Thyroid gland (tissue), 4 donors: ENCODE measurements around the gene YWHAQ. TPM values are rescaled to one million over a fixed set of nuclear protein-coding genes. Genes with fewer than 3 reads are reported as not detected.
"Not testable (repeated sequence)": the region's sequence is repeated elsewhere in the genome, so short reads cannot be mapped to it uniquely, and the experiment has no call there.

Experiments
- DNase-seq, 2 donors: peaks; one replicate each; pipeline ENCODE4 v3.0.0-alpha.2; 2019
- H3K27ac ChIP-seq, 3 donors: fragments of 200-600 bp; sonication (generic); 1 replicate in 2 of 3; 2 replicates in 1 of 3; pipeline ENCODE4 v1.5.1; 2016 to 2019; ENCODE audit warnings: mild to moderate bottlenecking in 1 of 3, moderate library complexity in 1 of 3
- H3K27me3 ChIP-seq: fragments of 200-600 bp; sonication (generic); one replicate; pipeline ENCODE4 v1.5.1; 2019
- H3K36me3 ChIP-seq, 2 donors: fragments of 200-600 bp; sonication (generic); one replicate each; pipeline ENCODE4 v1.5.1; 2016 to 2019
- H3K4me1 ChIP-seq, 2 donors: fragments of 200-600 bp; sonication (generic); one replicate each; pipeline ENCODE4 v1.5.1; 2017 to 2019
- H3K4me3 ChIP-seq, 3 donors: fragments of 200-600 bp; sonication (generic); replicated peaks in 1 of 3; 1 replicate in 2 of 3; 2 replicates in 1 of 3; pipeline ENCODE4 v1.5.1; 2016; ENCODE audit warnings: mild to moderate bottlenecking in 1 of 3
- H3K9me3 ChIP-seq: fragments of 200-600 bp; sonication (generic); one replicate; pipeline ENCODE4 v1.5.1; 2017
- POLR2A ChIP-seq, 2 donors: fragments of 450-650 bp; IDR thresholded peaks; one replicate each; pipeline ENCODE4 v1.6.1; 2017; ENCODE audit warnings: antibody characterized with exemption in 2 of 2, mild to moderate bottlenecking in 2 of 2, moderate library complexity in 1 of 2
- WGBS, 2 donors: methylation state at CpG; one replicate each; pipeline ENCODE4 v1.1.5; 2017; 5-methylcytosine and 5-hydroxymethylcytosine counted together
- intact Hi-C: fragments of 100-400 bp; cut with DNase I; formaldehyde crosslinking; loops from one replicate; pipeline ENCODE4 v1.15.1; 2023
- total RNA-seq, 4 donors: library from RNA; depleted of rRNA; stranded (reverse); fragments of >200 nt; gene quantifications; one replicate each; pipeline ENCODE4 v1.2.3, GENCODE V29; 2016
- TF ChIP-seq, protein P1 (sequence below), 6 experiments: fragments of 200-600 bp in 3 of 6; fragments of 450-650 bp in 3 of 6; sonication (generic) in 3 of 6; IDR thresholded peaks; one replicate each; pipeline ENCODE4 v1.5.1; 2016 to 2019; ENCODE audit warnings: antibody characterized with exemption in 6 of 6, mild to moderate bottlenecking in 2 of 6, inconsistent platforms in 1 of 6, moderate library complexity in 1 of 6

The YWHAQ gene
- total RNA-seq, 4 donors from 2014 or later = 246 to 270 (median 265) TPM

DNA sequence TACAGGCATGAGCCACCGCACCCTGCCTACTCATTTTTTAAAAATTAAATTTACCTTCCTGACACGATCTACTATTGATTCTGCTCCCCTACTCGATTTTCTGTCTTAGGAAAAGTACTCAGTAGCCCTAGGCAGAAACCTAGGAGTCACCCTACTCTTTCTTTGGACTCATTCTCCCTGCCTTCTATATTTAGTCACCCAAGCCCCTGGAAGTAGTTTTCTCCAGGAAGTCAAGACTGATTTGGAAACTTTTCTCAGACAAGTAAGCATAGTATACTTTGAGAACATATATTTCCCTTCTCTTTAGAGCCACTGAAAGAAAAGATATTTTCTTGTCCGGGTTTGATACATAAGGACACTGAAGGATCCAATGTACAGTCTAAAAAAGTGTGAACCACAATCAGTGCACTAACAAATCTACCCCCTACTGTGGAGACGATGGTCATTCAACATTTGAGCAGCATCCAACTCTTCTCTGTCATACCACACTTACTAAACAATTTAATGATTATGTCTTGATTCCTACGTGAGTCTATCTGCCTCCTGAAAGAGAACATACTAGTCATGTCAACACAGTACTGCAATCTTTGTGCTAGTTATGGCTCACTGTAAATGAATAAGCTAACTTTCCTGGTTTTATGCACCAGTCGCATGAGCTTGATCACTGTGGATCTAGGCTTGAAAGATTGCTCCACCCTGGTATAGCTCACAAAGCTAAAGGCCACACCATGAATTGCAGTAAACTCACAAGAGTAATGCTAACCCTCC is 19.8 kb downstream of the YWHAQ start:
- Histone ChIP-seq H3K27me3 (no peaks in the 10 kb centered on the region), H3K36me3 (no peaks in the 10 kb centered on the region), H3K4me3 (no peak overlapping the region), H3K9me3 (no peaks in the 10 kb centered on the region), H3K27ac (no peak overlapping the region), H3K4me1 (peaks cover 35 to 62% of the 10 kb centered on the region in 2 donors)
- intact Hi-C loops = no loop called here
- DNase-seq = no peak
- 86 to 89% methylated on average over 7 of the region's 7 CpGs for WGBS, 2 donors
- no peak for TF ChIP-seq POLR2A (IDR thresholded peaks at IDR 0.05)
- TF ChIP-seq, protein P1, sequence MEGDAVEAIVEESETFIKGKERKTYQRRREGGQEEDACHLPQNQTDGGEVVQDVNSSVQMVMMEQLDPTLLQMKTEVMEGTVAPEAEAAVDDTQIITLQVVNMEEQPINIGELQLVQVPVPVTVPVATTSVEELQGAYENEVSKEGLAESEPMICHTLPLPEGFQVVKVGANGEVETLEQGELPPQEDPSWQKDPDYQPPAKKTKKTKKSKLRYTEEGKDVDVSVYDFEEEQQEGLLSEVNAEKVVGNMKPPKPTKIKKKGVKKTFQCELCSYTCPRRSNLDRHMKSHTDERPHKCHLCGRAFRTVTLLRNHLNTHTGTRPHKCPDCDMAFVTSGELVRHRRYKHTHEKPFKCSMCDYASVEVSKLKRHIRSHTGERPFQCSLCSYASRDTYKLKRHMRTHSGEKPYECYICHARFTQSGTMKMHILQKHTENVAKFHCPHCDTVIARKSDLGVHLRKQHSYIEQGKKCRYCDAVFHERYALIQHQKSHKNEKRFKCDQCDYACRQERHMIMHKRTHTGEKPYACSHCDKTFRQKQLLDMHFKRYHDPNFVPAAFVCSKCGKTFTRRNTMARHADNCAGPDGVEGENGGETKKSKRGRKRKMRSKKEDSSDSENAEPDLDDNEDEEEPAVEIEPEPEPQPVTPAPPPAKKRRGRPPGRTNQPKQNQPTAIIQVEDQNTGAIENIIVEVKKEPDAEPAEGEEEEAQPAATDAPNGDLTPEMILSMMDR (IDR thresholded peaks at IDR 0.05) = no peak

DNA sequence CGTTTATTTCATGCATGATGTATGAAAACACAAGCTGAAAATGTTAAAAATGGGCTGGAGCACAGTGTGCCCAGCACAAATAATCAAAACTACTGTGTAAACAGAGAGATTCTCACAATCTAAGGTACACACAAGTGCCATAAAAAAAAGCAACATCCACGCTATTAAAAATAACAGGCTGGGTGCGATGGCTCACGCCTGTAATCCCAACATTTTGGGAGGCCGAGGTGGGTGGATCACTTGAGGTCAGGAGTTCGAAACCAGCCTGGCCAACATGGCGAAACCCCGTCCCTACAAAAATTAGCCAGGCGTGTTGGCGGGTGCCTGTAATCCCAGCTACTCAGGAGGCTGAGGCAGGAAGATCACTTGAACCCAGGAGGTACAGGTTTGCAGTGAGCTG is 22.3 kb downstream of the YWHAQ start:
- H3K4me3 ChIP-seq, H3K9me3 ChIP-seq, H3K36me3 ChIP-seq, H3K27me3 ChIP-seq, DNase-seq, intact Hi-C loops: not testable (repeated sequence)
- 77 to 83% methylated on average over 10 of the region's 10 CpGs for WGBS, 2 donors
- Histone ChIP-seq H3K27ac (peak overlapping the region; percentile 68 to 78 (median 78)), H3K4me1 (peaks cover 27 to 40% of the 10 kb centered on the region in 2 donors)

DNA sequence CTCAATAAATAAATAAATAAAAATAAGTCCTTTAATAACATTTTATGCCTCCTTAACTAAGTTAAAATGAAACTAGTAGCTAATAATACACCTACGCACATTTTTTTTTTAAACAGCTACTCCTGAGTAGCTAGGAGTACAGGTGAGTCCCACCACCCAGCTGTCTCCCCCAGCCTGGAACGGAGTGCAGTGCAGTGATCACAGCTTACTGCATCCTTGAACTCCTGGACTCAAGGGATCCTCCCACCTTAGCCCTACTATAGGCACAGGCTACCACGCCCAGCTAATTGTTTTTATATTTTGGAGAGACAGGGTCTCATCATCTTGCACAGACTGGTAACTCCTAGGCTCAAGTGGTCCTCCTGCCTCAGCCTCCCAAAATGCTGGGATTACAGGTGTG is 28.4 kb downstream of the YWHAQ start:
- no peak for DNase-seq
- intact Hi-C loops = no loop called here
- Histone ChIP-seq H3K4me1 (peaks cover 0 to 6% of the 10 kb centered on the region in 2 donors), H3K27ac (no peak overlapping the region), H3K36me3 (peaks cover 0 to 4% of the 10 kb centered on the region in 2 donors), H3K9me3 (no peaks in the 10 kb centered on the region), H3K4me3 (no peak overlapping the region), H3K27me3 (no peaks in the 10 kb centered on the region)
- TF ChIP-seq, protein P1 (IDR thresholded peaks at IDR 0.05) = no peak
- no peak for TF ChIP-seq POLR2A (IDR thresholded peaks at IDR 0.05)
- WGBS, 2 donors = 92 to 95% methylated on average over 3 of the region's 3 CpGs

DNA sequence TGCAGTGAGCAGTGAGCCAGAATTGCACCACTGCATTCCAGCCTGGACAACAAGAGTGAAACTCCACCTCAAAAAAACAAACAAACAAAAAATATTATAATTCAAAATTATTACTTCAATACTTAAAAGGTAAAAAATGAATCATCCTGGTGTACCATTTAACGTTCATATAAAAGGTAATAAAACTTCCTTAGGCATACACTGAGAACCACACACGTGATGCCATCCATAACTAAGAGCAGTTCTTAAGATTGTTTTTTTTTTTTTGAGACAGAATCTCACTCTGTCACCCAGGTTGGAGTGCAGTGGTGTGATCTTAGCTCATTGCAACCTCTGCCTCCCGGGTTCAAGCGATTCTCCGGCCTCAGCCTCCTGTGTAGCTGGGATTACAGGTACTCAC is 29.4 kb downstream of the YWHAQ start:
- no peak for DNase-seq
- Histone ChIP-seq H3K36me3 (peaks cover 0 to 4% of the 10 kb centered on the region in 2 donors), H3K4me3 (no peak overlapping the region), H3K9me3 (no peaks in the 10 kb centered on the region), H3K27me3 (no peaks in the 10 kb centered on the region), H3K27ac (no peak overlapping the region), H3K4me1 (peaks cover 0 to 1% of the 10 kb centered on the region in 2 donors)
- WGBS, 2 donors = 88 to 93% methylated on average over 5 of the region's 5 CpGs
- TF ChIP-seq, protein P1 (IDR thresholded peaks at IDR 0.05) = no peak
- no peak for TF ChIP-seq POLR2A (IDR thresholded peaks at IDR 0.05)
- intact Hi-C loops = no loop called here

DNA sequence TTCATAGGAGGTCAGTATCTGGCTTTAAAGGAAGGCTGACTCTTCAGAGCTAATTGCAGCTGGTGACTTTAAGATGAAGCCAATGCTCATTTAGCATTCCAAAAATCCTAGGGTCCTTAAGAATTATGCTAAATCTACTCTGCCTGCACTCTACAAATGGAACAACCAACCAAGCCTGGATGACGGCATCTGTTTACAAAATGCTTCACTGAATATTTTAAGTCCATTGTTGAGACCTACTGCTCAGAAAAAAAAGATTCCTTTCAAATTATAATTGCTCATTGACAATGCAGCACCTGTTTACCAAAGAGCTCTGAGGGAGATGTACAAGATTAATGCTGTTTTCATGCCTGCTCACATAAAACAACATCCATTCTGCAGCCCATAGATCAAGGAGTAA is 31.4 kb downstream of the YWHAQ start:
- Histone ChIP-seq H3K4me1 (peaks cover 14% of the 10 kb centered on the region in 2 donors), H3K9me3 (no peaks in the 10 kb centered on the region), H3K36me3 (peaks cover 0 to 4% of the 10 kb centered on the region in 2 donors), H3K27ac (no peak overlapping the region), H3K4me3 (no peak overlapping the region), H3K27me3 (no peaks in the 10 kb centered on the region)
- WGBS, 2 donors = 90 to 100% methylated on average over 1 of the region's 1 CpG
- TF ChIP-seq, protein P1 (IDR thresholded peaks at IDR 0.05) = no peak
- no peak for TF ChIP-seq POLR2A (IDR thresholded peaks at IDR 0.05)
- intact Hi-C loops = no loop called here
- DNase-seq = no peak
